Motor neuron (in vitro differentiated cells): ENCODE measurements around the gene DOK6. TPM values are rescaled to one million over a fixed set of nuclear protein-coding genes. Genes with fewer than 3 reads are reported as not detected.

Experiments used
- ATAC-seq, 8 experiments: fragments of 200-7000 bp; cut with Tn5 transposase; replicated peaks in 6 of 8; 2 replicates each; pipeline ENCODE4 v1.8.0; 2021; ENCODE audit warnings: mild to moderate bottlenecking in 8 of 8, moderate library complexity in 8 of 8
- H3K27ac ChIP-seq, 2 donors: fragments of 250-450 bp; sonication (Bioruptor Pico); 2 replicates each; pipeline ENCODE4 v1.9.0; 2021; ENCODE audit warnings: antibody characterized with exemption in 2 of 2, mild to moderate bottlenecking in 2 of 2, moderate library complexity in 1 of 2
- H3K4me1 ChIP-seq, 2 donors: fragments of 250-450 bp; sonication (Bioruptor Pico); replicated peaks in 1 of 2; 2 replicates each; pipeline ENCODE4 v1.6.1; 2021; ENCODE audit warnings: antibody characterized with exemption in 2 of 2, mild to moderate bottlenecking in 2 of 2, moderate library complexity in 1 of 2
- H3K4me3 ChIP-seq, 5 donors: fragments of 250-450 bp; sonication (Bioruptor Pico); 2 replicates each; pipeline ENCODE4 v1.9.0; 2021; ENCODE audit warnings: antibody characterized with exemption in 5 of 5, mild to moderate bottlenecking in 5 of 5, moderate library complexity in 4 of 5
- WGBS, 10 experiments: fragments of 450-650 bp; shearing (Covaris generic); methylation state at CpG; one replicate each; pipeline ENCODE4 v1.0.0; 2022; 5-methylcytosine and 5-hydroxymethylcytosine counted together
- in situ Hi-C, 9 experiments: fragments of 400-800 bp; cut with MboI; loops; one replicate each; pipeline ENCODE4 v1.15.0; 2021; ENCODE audit warnings: low sequenced_read_pairs in 9 of 9, low pct_unique_long_range_greater_than_20kb in 2 of 9; ENCODE audit not compliant: unreplicated experiment in 9 of 9
- total RNA-seq, 8 experiments: library from RNA; unstranded; fragments of 300-600 nt; gene quantifications; 2 replicates each; pipeline versions ENCODE4 v1.2.3 to v1.2.4, GENCODE V29; 2022

Gene DOK6
- total RNA-seq, 8 experiments from 2014 or later, result 4.8 to 13.8 (median 11.3) TPM

- H3K4me3 ChIP-seq, result no peak overlapping the region
- no peak overlapping the region for H3K27ac ChIP-seq
- 0 to 86% (median 67%) methylated on average over 1 of the region's 1 CpG for WGBS, 10 experiments
- H3K4me1 ChIP-seq, result no peaks in the 10 kb centered on the region
- in situ Hi-C loops, result no loop called here
- ATAC-seq, result no peak
These were observed 54.4 kb downstream of the DOK6 start for GRCh38 chr18:69455125-69455524.

- in situ Hi-C loops, result no loop called here
- no peak for ATAC-seq
These were observed 68.8 kb downstream of the DOK6 start for GRCh38 chr18:69469444-69469919.

DNA sequence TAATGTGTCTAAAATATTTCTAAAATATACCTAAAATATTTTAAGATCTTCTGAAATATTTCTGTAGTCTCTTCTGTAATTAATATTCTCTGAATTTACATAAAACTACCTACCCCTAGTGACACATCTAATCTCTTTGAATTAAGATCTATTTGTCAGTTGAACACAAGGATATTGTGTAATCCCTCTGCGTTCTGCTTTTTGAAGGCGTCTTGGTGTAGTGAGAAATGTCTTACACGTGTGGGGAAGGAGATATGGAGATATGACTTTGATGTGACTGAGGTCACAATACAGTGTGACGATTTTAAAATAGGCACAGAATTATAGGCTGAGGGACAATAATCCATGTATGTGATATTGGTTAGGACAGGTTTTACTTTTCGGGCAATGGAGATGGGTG is 79.8 kb downstream of the DOK6 start:
- Histone ChIP-seq H3K4me1 (no peaks in the 10 kb centered on the region), H3K27ac (no peak overlapping the region), H3K4me3 (no peak overlapping the region)
- ATAC-seq, result no peak
- WGBS, 10 experiments, result 71 to 100% (median 95%) methylated on average over 2 to 5 of the region's 5 CpGs; no CpG with 5 or more reads in 4 of the 10 experiments
- in situ Hi-C loops, result no loop called here

More at GRCh38 chr18:69469444-69469919, 68.8 kb downstream of the DOK6 start:
- Histone ChIP-seq H3K4me3 (no peak overlapping the region), H3K4me1 (peaks cover 3 to 4% of the 10 kb centered on the region in 2 donors), H3K27ac (no peak overlapping the region)
- WGBS, 10 experiments, result 73 to 100% (median 85%) methylated on average over 1 to 19 of the region's 27 CpGs; no CpG with 5 or more reads in 2 of the 10 experiments

DNA sequence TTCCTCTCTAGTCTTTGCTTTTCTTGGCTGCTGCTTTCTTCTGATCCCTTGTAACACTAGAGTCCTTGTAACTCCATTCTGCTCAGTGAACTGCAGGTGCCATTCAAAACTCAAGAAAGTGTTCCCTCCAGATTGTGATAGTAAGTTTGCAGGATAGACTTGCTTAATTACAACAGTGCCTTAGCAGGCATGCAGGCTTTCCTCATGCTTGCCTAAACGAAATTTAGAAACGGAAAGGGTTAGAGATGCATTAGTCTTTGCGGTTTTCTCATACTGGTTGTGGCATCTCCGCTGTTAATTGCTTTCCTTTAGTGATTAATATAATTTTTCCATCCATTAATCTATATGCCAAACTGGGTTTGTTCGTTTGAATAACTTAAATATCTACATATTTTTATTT is 82.9 kb downstream of the DOK6 start:
- in situ Hi-C loops, result no loop called here
- Histone ChIP-seq H3K27ac (no peak overlapping the region), H3K4me1 (no peaks in the 10 kb centered on the region), H3K4me3 (no peak overlapping the region)
- 11 to 93% (median 80%) methylated on average over 1 to 5 of the region's 5 CpGs for WGBS, 10 experiments
- no peak for ATAC-seq

- no peak overlapping the region for H3K27ac ChIP-seq
- WGBS, 10 experiments, result 10 to 87% (median 70%) methylated on average over 1 to 5 of the region's 6 CpGs
- ATAC-seq, result peak in 2 of 8 experiments; percentile 33 to 60
- H3K4me1 ChIP-seq, result no peaks in the 10 kb centered on the region
- no peak overlapping the region for H3K4me3 ChIP-seq
- in situ Hi-C loops, result no loop called here
These were observed 84.2 kb downstream of the DOK6 start for GRCh38 chr18:69484699-69485396.

DNA sequence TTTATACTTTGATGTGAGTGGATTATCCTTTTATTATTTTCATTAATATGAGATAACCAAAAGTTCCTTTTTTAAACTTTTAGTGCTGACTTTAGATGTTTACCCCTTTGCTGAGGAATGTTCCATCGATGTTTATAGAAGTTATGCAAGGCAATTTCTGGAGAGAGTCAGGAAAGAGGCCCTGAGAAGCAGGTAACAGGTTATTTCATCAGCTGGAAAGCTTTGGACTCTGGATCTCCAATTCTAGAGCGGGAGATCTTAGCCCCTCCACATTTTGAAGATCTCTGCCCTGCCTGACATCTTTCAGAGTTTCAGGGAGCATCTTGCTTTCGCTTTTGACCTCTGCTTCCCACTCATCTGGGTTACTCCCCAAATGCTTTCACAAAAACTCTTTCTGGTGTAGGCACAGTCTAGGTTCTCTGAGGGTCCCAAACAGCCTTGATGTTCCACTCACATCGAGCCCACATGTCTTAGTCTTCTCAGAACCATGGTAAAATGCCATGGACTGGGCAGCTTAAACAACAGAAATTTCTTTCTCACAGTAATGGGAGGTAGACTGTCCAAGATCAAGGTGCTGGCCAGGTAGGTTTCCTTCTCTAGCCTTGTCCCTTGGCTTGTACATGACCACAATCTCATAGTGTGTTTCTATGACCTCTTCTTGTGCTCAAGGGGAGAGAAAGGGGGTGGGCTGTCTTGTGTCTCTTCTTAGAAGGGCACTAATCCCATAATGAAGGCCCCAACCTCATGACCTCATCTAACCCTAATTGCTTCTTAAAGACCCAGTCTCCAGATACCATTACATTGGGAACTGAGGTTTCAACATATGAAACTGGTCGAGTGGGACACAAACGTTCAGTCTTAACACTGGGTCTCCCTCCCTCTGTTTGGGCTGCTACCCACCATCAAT is 87.1 kb downstream of the DOK6 start:
- in situ Hi-C loops, result no loop called here
- 29 to 100% (median 82%) methylated on average over 1 to 6 of the region's 6 CpGs for WGBS, 10 experiments
- no peak for ATAC-seq
- H3K4me1 ChIP-seq, result no peaks in the 10 kb centered on the region
- no peak overlapping the region for H3K4me3 ChIP-seq
- no peak overlapping the region for H3K27ac ChIP-seq

DNA sequence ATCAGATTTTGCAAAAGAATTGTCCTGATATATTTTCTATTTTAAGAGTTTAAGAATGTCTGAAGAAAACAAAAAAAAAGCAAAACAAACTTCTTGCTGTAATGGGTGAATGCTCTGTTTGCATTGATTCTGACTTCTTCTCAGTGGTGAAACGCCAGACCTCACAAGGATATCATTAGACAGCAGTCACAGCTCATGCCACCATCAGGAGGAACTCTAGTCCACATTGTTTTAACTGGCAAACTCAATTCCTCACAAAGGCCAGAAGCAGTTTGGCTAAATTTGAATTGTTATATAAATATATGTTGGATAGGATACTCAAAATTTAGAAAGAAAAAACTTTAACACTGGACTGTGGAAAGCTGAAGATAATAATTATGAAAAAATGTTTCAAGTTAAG is 89.4 kb downstream of the DOK6 start:
- 0 to 100% (median 86%) methylated on average over 1 of the region's 1 CpG; no CpG with 5 or more reads in 2 of the 10 experiments for WGBS, 10 experiments
- H3K4me3 ChIP-seq, result no peak overlapping the region
- no peaks in the 10 kb centered on the region for H3K4me1 ChIP-seq
- no peak overlapping the region for H3K27ac ChIP-seq
- in situ Hi-C loops, result no loop called here
- ATAC-seq, result no peak

GRCh38 chr18:69490813-69491212 is 90.1 kb downstream of the DOK6 start:
- in situ Hi-C loops, result no loop called here
- no peak overlapping the region for H3K27ac ChIP-seq
- WGBS, 10 experiments, result 0 to 67% (median 30%) methylated on average over 1 to 4 of the region's 4 CpGs; no CpG with 5 or more reads in 1 of the 10 experiments
- no peaks in the 10 kb centered on the region for H3K4me1 ChIP-seq
- ATAC-seq, result peak; percentile 40 to 96 (median 52)
- no peak overlapping the region for H3K4me3 ChIP-seq

DNA sequence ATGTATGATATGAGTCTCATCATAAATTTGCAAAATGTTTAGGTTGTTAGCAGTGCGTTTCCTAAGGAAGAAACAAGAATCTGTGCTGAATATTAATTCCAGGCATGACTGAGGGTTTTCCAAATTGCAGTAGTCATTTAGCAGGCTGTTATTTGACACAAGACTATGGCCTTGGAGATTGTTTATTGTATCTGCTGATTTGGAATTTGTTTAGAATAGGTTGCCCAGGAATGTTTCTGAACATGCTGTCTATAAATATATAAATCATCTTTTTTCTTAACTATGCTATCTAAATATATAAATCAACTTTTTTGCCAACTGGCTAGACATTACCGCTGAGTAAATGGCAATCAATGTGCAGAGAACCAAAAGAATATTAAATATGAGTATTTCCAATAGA is 90.9 kb downstream of the DOK6 start:
- Histone ChIP-seq H3K27ac (no peak overlapping the region), H3K4me3 (no peak overlapping the region), H3K4me1 (no peaks in the 10 kb centered on the region)
- 44 to 100% (median 86%) methylated on average over 1 to 2 of the region's 2 CpGs; no CpG with 5 or more reads in 1 of the 10 experiments for WGBS, 10 experiments
- no peak for ATAC-seq
- in situ Hi-C loops, result no loop called here

GRCh38 chr18:69492861-69493260 is 92.2 kb downstream of the DOK6 start:
- H3K27ac ChIP-seq, result no peak overlapping the region
- H3K4me1 ChIP-seq, result no peaks in the 10 kb centered on the region
- in situ Hi-C loops, result no loop called here
- no peak for ATAC-seq
- no peak overlapping the region for H3K4me3 ChIP-seq
- WGBS, 10 experiments, result 43 to 93% (median 80%) methylated on average over 1 to 2 of the region's 2 CpGs; no CpG with 5 or more reads in 1 of the 10 experiments

GRCh38 chr18:69494841-69495240 is 94.2 kb downstream of the DOK6 start:
- in situ Hi-C loops, result no loop called here
- Histone ChIP-seq H3K27ac (no peak overlapping the region), H3K4me3 (no peak overlapping the region), H3K4me1 (no peaks in the 10 kb centered on the region)
- WGBS, 10 experiments, result 78 to 100% (median 100%) methylated on average over 1 to 3 of the region's 4 CpGs; no CpG with 5 or more reads in 4 of the 10 experiments
- ATAC-seq, result no peak

DNA sequence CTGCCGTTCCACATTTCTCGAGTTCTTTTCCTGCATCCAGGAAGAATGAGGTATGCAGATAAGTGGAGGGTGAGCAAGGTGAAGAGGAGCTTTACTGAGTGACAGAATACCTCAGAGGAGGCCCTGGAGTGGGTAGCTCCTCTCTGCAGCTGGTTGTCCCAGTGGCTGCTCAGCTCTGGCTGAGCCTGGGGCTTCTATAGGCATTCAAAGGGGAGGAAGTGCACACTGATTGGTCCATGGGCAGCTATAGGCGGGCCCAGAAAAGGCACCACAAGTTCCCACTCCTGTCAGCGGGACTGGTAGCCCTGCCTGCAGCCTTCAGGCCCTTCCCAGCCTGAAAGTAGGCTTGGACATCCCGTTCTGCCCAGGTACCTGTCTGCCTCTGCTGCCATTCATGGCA is 94.7 kb downstream of the DOK6 start:
- Histone ChIP-seq H3K4me1 (no peaks in the 10 kb centered on the region), H3K27ac (no peak overlapping the region), H3K4me3 (no peak overlapping the region)
- WGBS, 10 experiments, result 40 to 100% (median 81%) methylated on average over 1 to 5 of the region's 5 CpGs; no CpG with 5 or more reads in 4 of the 10 experiments
- ATAC-seq, result no peak
- in situ Hi-C loops, result no loop called here

DNA sequence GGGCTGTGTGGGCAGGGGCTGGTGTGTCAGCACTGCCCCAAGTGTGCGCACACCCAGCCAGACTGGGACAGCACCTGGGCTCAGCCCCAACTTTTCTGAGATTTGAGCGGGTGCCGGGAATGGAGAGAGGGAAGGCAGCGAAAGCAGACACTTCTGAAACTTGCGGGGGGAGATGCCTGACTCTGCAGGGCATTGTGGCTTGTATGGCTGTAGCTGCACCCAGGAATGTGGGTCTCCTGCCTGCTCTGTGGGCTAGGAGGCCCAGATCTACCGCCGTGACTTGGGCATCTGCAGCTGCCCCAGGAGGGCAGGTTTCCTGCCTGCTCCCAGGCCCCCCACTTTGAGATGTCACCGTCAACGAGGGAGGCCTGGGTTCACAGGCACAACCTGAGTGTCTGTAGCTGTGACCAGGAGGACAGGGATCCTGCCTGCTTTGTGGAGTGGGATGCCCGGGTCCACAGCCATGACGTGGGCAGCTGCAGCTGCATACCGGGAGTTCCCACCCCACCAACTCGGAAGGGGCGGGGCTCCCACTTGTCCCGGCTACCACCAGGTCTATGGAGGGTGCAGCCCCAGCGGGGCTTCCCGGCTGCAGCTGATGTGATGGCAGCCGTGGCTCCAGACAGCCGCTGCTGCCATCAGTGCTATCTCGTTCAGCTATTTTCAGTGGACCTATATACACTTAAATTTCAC is 95.3 kb downstream of the DOK6 start:
- Histone ChIP-seq H3K4me1 (no peaks in the 10 kb centered on the region), H3K4me3 (no peak overlapping the region), H3K27ac (no peak overlapping the region)
- 82 to 100% (median 94%) methylated on average over 1 to 13 of the region's 20 CpGs; no CpG with 5 or more reads in 6 of the 10 experiments for WGBS, 10 experiments
- in situ Hi-C loops, result no loop called here
- ATAC-seq, result no peak
